ENCODE results near the gene USP34.

DNA sequence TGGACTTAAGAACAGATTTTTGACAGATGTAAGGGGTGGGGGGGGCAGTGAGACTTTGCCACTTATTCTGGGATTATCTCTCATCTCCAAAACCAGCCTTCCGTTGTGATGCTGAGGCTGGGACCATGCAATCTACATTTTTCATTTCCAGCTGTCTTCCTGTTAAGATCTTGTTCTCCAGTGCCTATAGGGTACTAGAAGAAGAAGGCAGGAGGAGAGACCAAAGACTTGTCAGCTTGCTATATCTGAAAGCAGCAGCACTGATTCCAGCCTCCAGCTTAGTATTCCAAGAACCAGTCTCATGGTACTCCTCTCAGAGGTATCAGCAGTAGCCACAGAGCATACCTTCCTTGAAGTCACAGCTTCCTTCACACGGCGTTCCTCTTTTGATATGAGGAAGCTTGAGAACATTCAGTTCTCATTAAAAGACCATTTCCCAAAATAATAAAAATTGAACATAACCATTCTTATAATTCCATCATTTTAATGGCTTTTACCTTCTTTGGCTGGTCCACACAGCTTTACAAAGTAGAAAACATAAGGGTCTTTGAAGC, 49.8 kb downstream of the USP34 start:
- TF ChIP-seq CTCF (IDR thresholded peaks at IDR 0.05; ENCODE audit: poor library complexity), result no peak
- no peak for TF ChIP-seq EZH2 (IDR thresholded peaks at IDR 0.05; ENCODE audit: borderline replicate concordance)
- no peak for TF ChIP-seq EZH2phosphoT487 (IDR thresholded peaks at IDR 0.05; ENCODE audit: low read depth, severe bottlenecking, unreplicated experiment)

Measured in hepatocyte (in vitro differentiated cells).